ENCODE data around the gene CLRN3.

The CLRN3 gene

DNA sequence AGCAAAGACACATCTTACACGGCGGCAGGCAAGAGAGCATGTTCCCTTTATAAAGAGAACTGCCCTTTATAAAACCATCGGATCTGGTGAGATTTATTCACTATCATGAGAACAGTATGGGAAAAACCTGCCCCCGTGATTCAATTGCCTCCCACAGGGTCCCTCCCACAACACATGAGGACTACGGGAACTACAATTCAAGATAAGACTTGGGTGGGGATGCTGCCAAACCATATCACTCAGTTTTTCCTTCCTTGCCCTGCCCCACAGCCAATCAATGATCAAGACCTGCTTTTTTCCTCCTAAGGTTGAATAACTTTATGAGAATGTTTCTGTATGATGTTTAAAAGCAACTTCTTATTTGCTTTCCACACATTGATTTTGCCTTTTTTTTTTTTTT lies 11.0 kb upstream of the CLRN3 start:
- TF ChIP-seq, protein P1, sequence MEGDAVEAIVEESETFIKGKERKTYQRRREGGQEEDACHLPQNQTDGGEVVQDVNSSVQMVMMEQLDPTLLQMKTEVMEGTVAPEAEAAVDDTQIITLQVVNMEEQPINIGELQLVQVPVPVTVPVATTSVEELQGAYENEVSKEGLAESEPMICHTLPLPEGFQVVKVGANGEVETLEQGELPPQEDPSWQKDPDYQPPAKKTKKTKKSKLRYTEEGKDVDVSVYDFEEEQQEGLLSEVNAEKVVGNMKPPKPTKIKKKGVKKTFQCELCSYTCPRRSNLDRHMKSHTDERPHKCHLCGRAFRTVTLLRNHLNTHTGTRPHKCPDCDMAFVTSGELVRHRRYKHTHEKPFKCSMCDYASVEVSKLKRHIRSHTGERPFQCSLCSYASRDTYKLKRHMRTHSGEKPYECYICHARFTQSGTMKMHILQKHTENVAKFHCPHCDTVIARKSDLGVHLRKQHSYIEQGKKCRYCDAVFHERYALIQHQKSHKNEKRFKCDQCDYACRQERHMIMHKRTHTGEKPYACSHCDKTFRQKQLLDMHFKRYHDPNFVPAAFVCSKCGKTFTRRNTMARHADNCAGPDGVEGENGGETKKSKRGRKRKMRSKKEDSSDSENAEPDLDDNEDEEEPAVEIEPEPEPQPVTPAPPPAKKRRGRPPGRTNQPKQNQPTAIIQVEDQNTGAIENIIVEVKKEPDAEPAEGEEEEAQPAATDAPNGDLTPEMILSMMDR (IDR thresholded peaks at IDR 0.05; ENCODE audit: low read depth, low read length, missing control alignments): no peak
- no peak for DNase-seq (ENCODE audit: low read depth)
- in situ Hi-C loops (cut with HindIII; ENCODE audit: low sequenced_read_pairs): no loop called here
- H3K4me3 ChIP-seq (ENCODE audit: low read depth, low read length): no peak overlapping the region

DNA sequence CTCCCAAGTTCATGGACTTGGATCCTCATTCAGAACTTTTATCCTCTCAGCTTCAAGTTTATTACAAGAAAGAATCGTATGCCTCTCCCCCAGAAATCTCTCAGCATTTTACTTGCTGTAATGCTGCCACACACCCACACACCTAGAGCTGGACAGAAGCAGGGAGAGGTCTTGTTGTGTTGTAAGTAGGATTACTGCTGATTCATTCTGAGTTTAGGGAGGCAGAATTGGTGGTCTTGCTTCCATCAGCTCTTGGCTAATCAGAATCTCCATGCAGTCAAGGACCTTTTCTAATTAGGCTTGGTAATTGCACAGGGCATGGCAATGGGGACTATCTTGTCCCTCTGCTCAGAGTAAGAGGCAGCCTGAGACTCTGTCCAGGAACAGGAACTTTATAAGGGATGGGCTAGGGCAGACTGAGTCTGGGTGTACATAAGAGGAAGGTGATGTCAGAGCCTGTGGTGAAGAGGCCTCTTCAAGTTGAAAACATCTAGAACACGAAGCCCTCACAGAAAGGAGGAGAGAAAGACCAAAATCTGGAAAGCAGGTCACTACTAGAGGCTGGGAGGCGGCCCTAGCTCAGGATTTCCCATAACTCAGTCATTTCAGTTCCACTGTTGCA lies 7.1 kb upstream of the CLRN3 start:
- no peak for DNase-seq (ENCODE audit: low read depth)
- H3K4me3 ChIP-seq (ENCODE audit: low read depth, low read length): no peak overlapping the region
- in situ Hi-C loops (cut with HindIII; ENCODE audit: low sequenced_read_pairs): no loop called here
- TF ChIP-seq, protein P1 (IDR thresholded peaks at IDR 0.05; ENCODE audit: low read depth, low read length, missing control alignments): no peak

DNA sequence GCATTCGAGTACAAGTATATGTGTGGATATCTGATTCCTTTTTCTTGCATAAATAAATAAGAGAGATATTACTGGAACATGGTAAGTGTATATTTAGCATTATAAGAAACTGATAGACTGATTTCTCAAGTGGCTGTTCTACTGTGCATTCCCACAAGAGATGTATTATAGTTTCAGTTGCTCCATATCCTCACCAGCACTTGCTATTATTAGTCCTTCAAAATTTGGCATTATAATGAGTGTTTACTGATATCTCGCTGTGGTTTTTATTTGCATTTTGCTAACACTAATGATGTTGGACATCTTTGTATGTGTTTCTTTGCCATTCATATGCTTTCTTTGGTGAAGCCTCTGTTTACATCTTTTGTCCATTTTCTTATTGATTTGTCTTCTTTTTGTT lies 4.4 kb upstream of the CLRN3 start:
- in situ Hi-C loops (cut with HindIII; ENCODE audit: low sequenced_read_pairs): no loop called here
- no peak for DNase-seq (ENCODE audit: low read depth)
- TF ChIP-seq, protein P1 (IDR thresholded peaks at IDR 0.05; ENCODE audit: low read depth, low read length, missing control alignments): no peak
- H3K4me3 ChIP-seq (ENCODE audit: low read depth, low read length): no peak overlapping the region

DNA sequence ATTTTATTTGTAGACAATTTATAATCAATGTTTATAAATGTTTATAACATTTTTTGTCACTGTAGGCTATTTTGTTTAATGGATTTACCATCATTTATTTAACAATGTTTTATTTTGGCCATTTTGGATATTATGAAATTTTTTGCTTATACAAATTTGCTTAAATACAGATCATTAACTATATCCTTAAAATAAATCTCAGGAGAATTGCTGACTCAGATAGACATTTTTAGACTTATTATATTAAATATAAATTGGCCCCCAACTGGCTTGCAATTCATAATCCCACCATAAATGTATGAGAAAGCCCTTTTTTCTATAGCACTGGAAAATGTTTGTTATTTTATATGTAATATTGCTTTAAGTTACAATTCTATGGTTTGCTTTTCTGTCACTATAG lies 3.8 kb upstream of the CLRN3 start:
- DNase-seq (ENCODE audit: low read depth): no peak
- TF ChIP-seq, protein P1 (IDR thresholded peaks at IDR 0.05; ENCODE audit: low read depth, low read length, missing control alignments): no peak
- in situ Hi-C loops (cut with HindIII; ENCODE audit: low sequenced_read_pairs): no loop called here
- H3K4me3 ChIP-seq (ENCODE audit: low read depth, low read length): no peak overlapping the region

DNA sequence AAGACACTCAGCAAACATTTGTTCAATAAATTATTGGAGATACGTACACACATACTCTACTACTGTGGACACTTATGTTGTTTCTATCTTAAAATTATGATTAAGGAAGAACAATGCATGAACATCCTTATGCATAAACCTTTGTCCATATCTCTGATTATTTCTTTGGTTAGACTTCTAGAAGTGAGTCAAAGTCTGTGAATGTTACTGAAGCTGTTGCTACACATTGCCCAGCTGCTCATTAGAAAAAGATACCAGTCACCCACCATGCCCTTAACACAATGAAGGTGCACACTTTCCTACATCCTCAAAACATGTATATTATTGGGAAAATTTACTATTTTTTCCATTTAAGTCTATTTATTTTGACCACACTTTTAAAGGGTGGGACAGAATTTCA lies 1.4 kb upstream of the CLRN3 start:
- TF ChIP-seq, protein P1 (IDR thresholded peaks at IDR 0.05; ENCODE audit: low read depth, low read length, missing control alignments): no peak
- no peak for DNase-seq (ENCODE audit: low read depth)
- no peak overlapping the region for H3K4me3 ChIP-seq (ENCODE audit: low read depth, low read length)
- in situ Hi-C loops (cut with HindIII; ENCODE audit: low sequenced_read_pairs): no loop called here

DNA sequence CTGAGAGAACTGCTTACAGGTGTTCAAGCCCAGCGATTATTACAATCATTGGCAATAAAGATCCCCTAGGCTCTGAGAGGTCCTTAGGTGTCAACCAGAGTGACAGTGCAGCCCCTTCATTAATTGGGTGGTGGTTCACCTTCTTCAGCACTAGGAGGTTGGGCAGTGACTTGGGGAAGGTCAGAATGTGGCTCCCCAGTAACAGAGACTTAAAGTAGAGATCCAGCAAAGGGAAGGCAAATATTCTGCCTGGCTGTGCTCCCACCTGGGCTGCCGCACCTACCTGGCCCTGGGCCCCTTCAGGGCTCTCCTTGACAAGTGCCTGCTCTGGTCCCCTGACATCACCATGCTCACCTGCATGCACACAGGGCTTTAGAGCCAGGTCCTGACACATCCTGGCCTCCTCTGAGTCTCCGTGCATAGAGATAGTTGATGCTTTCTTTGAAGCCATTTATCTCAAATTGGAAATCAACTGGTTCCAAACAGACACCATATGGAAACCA lies 1.9 kb downstream of the CLRN3 start:
- TF ChIP-seq, protein P1 (IDR thresholded peaks at IDR 0.05; ENCODE audit: low read depth, low read length, missing control alignments): no peak
- no peak overlapping the region for H3K4me3 ChIP-seq (ENCODE audit: low read depth, low read length)
- no peak for DNase-seq (ENCODE audit: low read depth)
- in situ Hi-C loops (cut with HindIII; ENCODE audit: low sequenced_read_pairs): no loop called here
